HepG2 (cell line): Measurements from ENCODE around the gene IQSEC1. TPM values are rescaled to one million over a fixed set of nuclear protein-coding genes. Genes with fewer than 3 reads are reported as not detected.

Experiments
- ATAC-seq: fragments of 200-7000 bp; cut with Tn5 transposase; 3 replicates; pipeline ENCODE4 v1.9.1; 2020; ENCODE audit warnings: mild to moderate bottlenecking, moderate library complexity
- BruUV-seq: library from RNA; stranded (reverse); fragments of 400-500 nt; replicated peaks from 2 replicates; lab custom pipeline; 2021; lab: Mats Ljungman, UMichigan
- CTCF ChIA-PET: fragments of 300-600 bp; formaldehyde crosslinking; extraction: SDS; loops from one replicate; lab custom pipeline; 2021; ENCODE audit warnings: low total read pairs, inconsistent platforms, low intra/inter-chr PET ratio; lab: Yijun Ruan, JAX
- POLR2A ChIA-PET: fragments of 350-600 bp; sonication (Branson Sonifier 250); formaldehyde crosslinking; loops from one replicate; lab custom pipeline; 2020; ENCODE audit warnings: antibody characterized with exemption, inconsistent platforms; lab: Yijun Ruan, JAX
- DNase-seq: peaks from one replicate; pipeline ENCODE4 v3.0.0-alpha.2; 2015; ENCODE audit warnings: low spot score
- FAIRE-seq: peaks from 3 replicates; lab custom pipeline; 2011; peaks lifted over from hg19 to GRCh38; lab: Jason Lieb, UNC
- H2AFZ ChIP-seq: one replicate; pipeline ENCODE4 v1.6.1; 2011; ENCODE audit warnings: low read length, inconsistent platforms
- H3K27ac ChIP-seq: fragments of 300-600 bp; 3 replicates; pipeline ENCODE4 v1.8.0; 2011; ENCODE audit warnings: mixed run types, mild to moderate bottlenecking, mixed read lengths, low read length, inconsistent platforms; ENCODE audit not compliant: insufficient read depth; ENCODE audit errors: extremely low read length
- H3K27me3 ChIP-seq, 2 experiments: fragments of 200-600 bp in 1 of 2; 2 replicates in 1 of 2; 3 replicates in 1 of 2; pipeline versions ENCODE4 v1.6.0 to v1.8.0; 2011; ENCODE audit warnings: low read length in 2 of 2, mild to moderate bottlenecking in 2 of 2, moderate library complexity in 2 of 2, inconsistent platforms in 1 of 2; ENCODE audit not compliant: insufficient read depth in 2 of 2, control insufficient read depth in 1 of 2
- H3K36me3 ChIP-seq, 2 experiments: fragments of 200-600 bp in 1 of 2; replicated peaks in 1 of 2; 2 replicates in 1 of 2; 3 replicates in 1 of 2; pipeline versions ENCODE4 v1.5.1 to v1.8.0; 2011; ENCODE audit warnings: low read length in 2 of 2, inconsistent platforms in 1 of 2; ENCODE audit not compliant: insufficient read depth in 2 of 2, control insufficient read depth in 1 of 2
- H3K4me1 ChIP-seq: 2 replicates; pipeline ENCODE4 v1.5.1; 2012; ENCODE audit warnings: low read length, inconsistent platforms; ENCODE audit not compliant: insufficient read depth
- H3K4me2 ChIP-seq: 2 replicates; pipeline ENCODE4 v1.6.0; 2011; ENCODE audit warnings: low read depth, low read length, inconsistent platforms
- H3K4me3 ChIP-seq, 3 experiments: fragments of 200-600 bp in 1 of 3; sonication (generic), shearing (Covaris generic) in 1 of 3; replicated peaks in 1 of 3; 2 replicates each; pipeline ENCODE4 v1.5.1; 2011 to 2016; ENCODE audit warnings: low read length in 3 of 3, inconsistent platforms in 2 of 3, low read depth in 2 of 3, mild to moderate bottlenecking in 2 of 3, control low read depth in 1 of 3, mixed read lengths in 1 of 3; ENCODE audit not compliant: insufficient read depth in 1 of 3
- H3K79me2 ChIP-seq: one replicate; pipeline ENCODE4 v1.6.1; 2011; ENCODE audit warnings: low read length, inconsistent platforms; ENCODE audit not compliant: insufficient read depth
- H3K9ac ChIP-seq: 2 replicates; pipeline ENCODE4 v1.6.0; 2011; ENCODE audit warnings: mild to moderate bottlenecking, low read depth, low read length, inconsistent platforms; ENCODE audit not compliant: insufficient read depth
- H3K9me3 ChIP-seq: 2 replicates; pipeline ENCODE4 v1.5.1; 2012; ENCODE audit warnings: mild to moderate bottlenecking, low read length
- H4K20me1 ChIP-seq: 2 replicates; pipeline ENCODE4 v1.6.0; 2011; ENCODE audit warnings: inconsistent platforms, mild to moderate bottlenecking, low read length, moderate library complexity; ENCODE audit not compliant: insufficient read depth
- CREB1 ChIP-seq, 2 experiments: fragments of 450-650 bp in 1 of 2; IDR thresholded peaks; 2 replicates each; pipeline ENCODE4 v1.6.1; 2016 to 2017; ENCODE audit warnings: control low read depth in 1 of 2, mild to moderate bottlenecking in 1 of 2, missing compliant biosample characterization in 1 of 2, missing genetic modification characterization in 1 of 2
- HDAC2 ChIP-seq: sonication (generic); formaldehyde crosslinking; IDR thresholded peaks from 2 replicates; pipeline ENCODE4 v1.4.0; 2020; ENCODE audit warnings: missing genetic modification reagents
- PRPF4 ChIP-seq: fragments of 200-400 bp; formaldehyde crosslinking; IDR thresholded peaks from 2 replicates; pipeline ENCODE4 v1.6.1; 2016; ENCODE audit warnings: low read length, low read depth; ENCODE audit not compliant: poor library complexity, severe bottlenecking
- ZNF205 ChIP-seq: IDR thresholded peaks from 2 replicates; pipeline ENCODE4 v1.6.1; 2018; ENCODE audit warnings: missing biosample characterization, missing genetic modification reagents
- ZNF354B ChIP-seq: sonication (generic); formaldehyde crosslinking; IDR thresholded peaks from 2 replicates; pipeline ENCODE4 v1.8.0; 2022; ENCODE audit warnings: mild to moderate bottlenecking, missing genetic modification reagents
- ZNF841 ChIP-seq: sonication (generic); formaldehyde crosslinking; IDR thresholded peaks from 2 replicates; pipeline ENCODE4 v1.8.1; 2023; ENCODE audit warnings: missing genetic modification reagents, borderline replicate concordance
- ZZZ3 ChIP-seq: sonication (generic); formaldehyde crosslinking; IDR thresholded peaks from 2 replicates; pipeline ENCODE4 v1.4.0; 2020; ENCODE audit warnings: missing genetic modification reagents, mild to moderate bottlenecking, borderline replicate concordance
- WGBS: methylation state at CpG from one replicate; pipeline ENCODE4 v1.1.6; 2017; ENCODE audit warnings: low lambda C conversion rate; 5-methylcytosine and 5-hydroxymethylcytosine counted together
- in situ Hi-C: cut with HindIII; loops from 2 replicates; pipeline ENCODE4 v1.10.0; 2017; ENCODE audit warnings: low pct_unique_long_range_greater_than_20kb; ENCODE audit not compliant: extremely low pct_ligation_motif_present
- intact Hi-C: fragments of 100-400 bp; cut with micrococcal nuclease; formaldehyde crosslinking; loops from one replicate; pipeline ENCODE4 v1.10.0; 2022; ENCODE audit not compliant: unreplicated experiment
- polyA plus RNA-seq, 8 experiments: library from polyadenylated mRNA; depleted of rRNA in 3 of 8; stranded (reverse) in 7 of 8; unstranded in 1 of 8; fragments of >200 nt; fragmentation: Illumina TruSeq in 4 of 8; extraction: Trizol in 4 of 8; gene quantifications; 2 replicates each; pipeline versions ENCODE4 v1.2.1 to v1.2.3, GENCODE V29; 2011 to 2016; ENCODE audit warnings: low read depth in 4 of 8, missing spikeins in 1 of 8, mixed read lengths in 1 of 8; ENCODE audit not compliant: insufficient read depth in 1 of 8
- total RNA-seq, 5 experiments: library from RNA; depleted of rRNA; stranded (reverse); fragments of >200 nt; fragmentation: Illumina TruSeq; extraction: Trizol; gene quantifications; 2 replicates each; pipeline ENCODE4 v1.2.3, GENCODE V29; 2016; ENCODE audit warnings: low read depth in 1 of 5
- TF ChIP-seq, protein P1 (sequence below), 2 experiments: sonication (generic) in 1 of 2; formaldehyde crosslinking in 1 of 2; IDR thresholded peaks; 2 replicates each; pipeline versions ENCODE4 v1.4.0 to v1.6.1; 2016 to 2020; ENCODE audit warnings: borderline replicate concordance in 1 of 2, low read depth in 1 of 2, mild to moderate bottlenecking in 1 of 2, missing genetic modification reagents in 1 of 2
- TF ChIP-seq, protein P2 (sequence below): sonication (generic); formaldehyde crosslinking; IDR thresholded peaks from 2 replicates; pipeline ENCODE4 v1.5.0; 2020; ENCODE audit warnings: missing genetic modification reagents, mild to moderate bottlenecking, borderline replicate concordance

Gene IQSEC1
- total and polyA plus RNA-seq, 2 of the 13 experiments (the other 11 are each of a cell fraction or from before 2014, with no cell fraction given): 17.4 to 20.2 TPM

DNA sequence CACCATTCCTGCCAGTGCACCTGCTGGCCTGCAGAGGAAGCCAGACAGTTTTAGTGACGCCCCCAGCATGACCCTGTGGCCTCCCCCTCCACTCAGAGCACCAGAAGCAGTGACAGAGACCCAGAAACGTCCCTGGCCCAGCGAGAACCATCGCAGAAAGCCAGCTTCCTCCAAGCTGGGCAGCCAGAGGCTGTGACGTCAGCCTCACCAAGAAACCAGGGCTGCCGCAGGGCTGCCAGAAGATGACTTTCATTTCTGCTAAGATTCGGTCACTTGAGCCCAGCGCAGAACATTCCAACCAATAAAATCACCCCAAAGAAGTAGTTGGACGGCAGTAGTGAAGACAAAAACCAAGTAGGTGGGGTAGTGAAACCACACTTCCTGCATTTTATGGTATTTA lies 202.3 kb downstream of the IQSEC1 start:
- TF ChIP-seq ZNF841 (CRISPR knock-in tag): no peak
- no peak for TF ChIP-seq PRPF4
- TF ChIP-seq ZNF205: no peak
- no peak for TF ChIP-seq ZNF354B (CRISPR knock-in tag)
- peak; percentile 91 for TF ChIP-seq CREB1 (IDR thresholded peaks at IDR 0.05)
- TF ChIP-seq CREB1 (CRISPR knock-in tag; IDR thresholded peaks at IDR 0.05): no peak
- TF ChIP-seq HDAC2: no peak
- TF ChIP-seq, protein P1, sequence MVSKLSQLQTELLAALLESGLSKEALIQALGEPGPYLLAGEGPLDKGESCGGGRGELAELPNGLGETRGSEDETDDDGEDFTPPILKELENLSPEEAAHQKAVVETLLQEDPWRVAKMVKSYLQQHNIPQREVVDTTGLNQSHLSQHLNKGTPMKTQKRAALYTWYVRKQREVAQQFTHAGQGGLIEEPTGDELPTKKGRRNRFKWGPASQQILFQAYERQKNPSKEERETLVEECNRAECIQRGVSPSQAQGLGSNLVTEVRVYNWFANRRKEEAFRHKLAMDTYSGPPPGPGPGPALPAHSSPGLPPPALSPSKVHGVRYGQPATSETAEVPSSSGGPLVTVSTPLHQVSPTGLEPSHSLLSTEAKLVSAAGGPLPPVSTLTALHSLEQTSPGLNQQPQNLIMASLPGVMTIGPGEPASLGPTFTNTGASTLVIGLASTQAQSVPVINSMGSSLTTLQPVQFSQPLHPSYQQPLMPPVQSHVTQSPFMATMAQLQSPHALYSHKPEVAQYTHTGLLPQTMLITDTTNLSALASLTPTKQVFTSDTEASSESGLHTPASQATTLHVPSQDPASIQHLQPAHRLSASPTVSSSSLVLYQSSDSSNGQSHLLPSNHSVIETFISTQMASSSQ (IDR thresholded peaks at IDR 0.05; ENCODE audit: low read depth): no peak
- TF ChIP-seq, protein P1 (CRISPR knock-in tag; IDR thresholded peaks at IDR 0.05; ENCODE audit: borderline replicate concordance): no peak
- TF ChIP-seq ZZZ3 (CRISPR knock-in tag): no peak
- TF ChIP-seq, protein P2, sequence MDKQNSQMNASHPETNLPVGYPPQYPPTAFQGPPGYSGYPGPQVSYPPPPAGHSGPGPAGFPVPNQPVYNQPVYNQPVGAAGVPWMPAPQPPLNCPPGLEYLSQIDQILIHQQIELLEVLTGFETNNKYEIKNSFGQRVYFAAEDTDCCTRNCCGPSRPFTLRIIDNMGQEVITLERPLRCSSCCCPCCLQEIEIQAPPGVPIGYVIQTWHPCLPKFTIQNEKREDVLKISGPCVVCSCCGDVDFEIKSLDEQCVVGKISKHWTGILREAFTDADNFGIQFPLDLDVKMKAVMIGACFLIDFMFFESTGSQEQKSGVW: no peak
- WGBS: 33% methylated on average over 5 of the region's 9 CpGs
- FAIRE-seq: no peak

More for the DNA sequence above, 202.3 kb downstream of the IQSEC1 start:
- BruUV-seq: no TSS peak
- Histone ChIP-seq H3K4me3 (no peak overlapping the region), H3K4me2 (no peak overlapping the region), H3K79me2 (no peaks in the 10 kb centered on the region), H3K4me1 (peaks cover 8% of the 10 kb centered on the region), H3K9me3 (no peaks in the 10 kb centered on the region), H3K36me3 (no peaks in the 10 kb centered on the region), H2AFZ (no peak overlapping the region), H3K9ac (no peak overlapping the region), H4K20me1 (0 out of 2 replicates have a peak, but pooled peaks cover 2% of the 10 kb centered on the region), H3K27me3 (peaks cover 5 to 51% of the 10 kb centered on the region in 2 experiments), H3K27ac (no peak overlapping the region)
- ChIA-PET POLR2A (no interaction called here), CTCF (no interaction called here)
- in situ Hi-C loops (no loop called here), intact Hi-C loops (no loop called here)
- ATAC-seq: no peak
- DNase-seq: no peak
